Measurements from ENCODE around the gene ARL5C.
"Not testable (repeated sequence)": the region's sequence is repeated elsewhere in the genome, so short reads cannot be mapped to it uniquely, and the experiment has no call there.

The ARL5C gene

DNA sequence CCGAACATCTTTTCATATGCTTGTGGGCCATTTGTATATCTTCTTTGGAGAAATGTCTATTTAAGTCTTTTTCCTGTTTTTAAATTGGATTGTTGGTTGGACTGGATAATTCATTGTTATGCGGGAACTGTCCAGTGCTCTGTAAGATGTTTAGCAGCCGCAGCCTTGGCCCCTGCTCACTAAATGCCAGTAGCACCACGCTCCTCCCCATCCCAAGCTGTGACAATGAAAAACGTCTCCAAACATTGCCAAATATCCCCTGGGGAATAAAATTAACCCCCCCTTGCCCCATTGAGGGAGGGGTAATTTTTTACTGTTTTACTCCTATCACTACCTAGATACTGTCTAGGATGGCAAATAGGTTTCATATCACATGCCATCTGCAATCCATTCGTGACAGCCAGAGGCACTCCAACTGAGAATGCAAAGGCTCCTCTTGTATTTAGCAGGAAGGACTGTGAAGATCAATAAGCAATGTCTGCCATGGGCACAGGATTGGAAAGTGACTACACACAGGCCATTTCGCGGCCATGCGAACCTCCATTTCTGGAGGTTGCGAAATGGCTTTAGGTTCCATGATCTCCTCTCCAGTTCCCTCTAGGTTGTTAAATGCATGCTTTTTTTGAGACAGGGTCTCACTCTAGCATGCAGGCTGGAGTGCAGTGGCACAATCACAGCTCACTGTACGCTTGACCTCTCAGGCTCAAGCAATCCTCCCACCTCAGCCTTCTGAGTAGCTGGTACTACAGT lies 23.9 kb downstream of the ARL5C start:
- no peak for DNase-seq (ENCODE audit: low read depth in 3 of 3)

DNA sequence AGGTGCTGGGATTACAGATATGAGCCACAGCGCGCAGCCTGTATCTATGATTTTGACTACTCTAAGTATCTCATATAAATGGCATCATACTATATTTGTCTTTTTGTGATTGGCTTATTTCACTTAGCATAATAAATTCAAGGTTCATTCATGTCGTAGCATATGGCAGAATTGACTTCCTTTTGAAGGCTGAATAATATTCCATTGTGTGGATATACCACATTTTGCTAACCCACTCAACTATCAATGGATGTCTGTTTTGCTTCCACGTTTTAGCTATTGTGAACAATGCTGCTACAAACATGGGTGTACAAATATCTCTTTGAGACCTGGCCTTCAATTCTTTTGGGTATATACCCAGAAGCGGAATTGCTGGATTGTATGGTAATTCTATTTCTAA lies 24.7 kb downstream of the ARL5C start:
- DNase-seq (ENCODE audit: low read depth in 3 of 3), result no peak

DNA sequence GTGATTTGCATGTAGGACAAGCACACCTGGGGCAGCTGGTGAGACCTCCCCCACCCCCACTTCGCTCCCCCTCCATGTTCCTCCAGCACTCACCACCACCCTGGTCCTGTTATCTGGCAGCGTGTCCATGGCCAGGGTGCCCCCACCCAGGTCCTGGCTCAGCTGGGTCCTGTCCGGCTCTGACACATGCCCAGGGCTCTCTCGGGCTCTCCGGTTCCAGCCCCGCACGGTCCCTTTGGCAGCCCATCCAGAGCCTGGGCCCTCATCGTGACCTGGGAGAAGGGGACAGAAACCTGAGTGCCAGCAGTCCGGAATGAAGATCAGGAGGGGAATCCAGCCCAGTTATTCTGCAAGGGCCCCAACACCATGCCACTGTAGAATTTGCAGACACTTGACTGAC lies 26.4 kb downstream of the ARL5C start:
- no peak for DNase-seq (ENCODE audit: low read depth in 3 of 3)

DNA sequence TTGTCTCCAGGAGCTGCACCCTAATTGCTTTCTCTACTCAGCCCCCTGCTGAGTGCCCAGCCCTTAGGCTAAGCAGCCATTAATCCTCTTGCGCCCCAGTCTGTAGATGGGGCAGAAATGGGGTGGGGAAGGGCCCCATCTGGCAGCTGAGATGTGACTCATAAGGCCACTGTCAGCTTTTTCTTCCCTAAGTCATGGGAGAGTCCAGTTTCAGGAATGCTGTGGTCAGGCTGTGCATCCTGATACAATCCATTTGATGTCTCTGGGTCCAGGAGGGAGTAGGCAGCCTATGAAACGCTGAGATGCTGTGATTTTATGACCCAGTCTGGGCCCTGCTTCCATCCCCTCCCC lies 26.8 kb downstream of the ARL5C start:
- no peak for DNase-seq (ENCODE audit: low read depth in 3 of 3)

DNA sequence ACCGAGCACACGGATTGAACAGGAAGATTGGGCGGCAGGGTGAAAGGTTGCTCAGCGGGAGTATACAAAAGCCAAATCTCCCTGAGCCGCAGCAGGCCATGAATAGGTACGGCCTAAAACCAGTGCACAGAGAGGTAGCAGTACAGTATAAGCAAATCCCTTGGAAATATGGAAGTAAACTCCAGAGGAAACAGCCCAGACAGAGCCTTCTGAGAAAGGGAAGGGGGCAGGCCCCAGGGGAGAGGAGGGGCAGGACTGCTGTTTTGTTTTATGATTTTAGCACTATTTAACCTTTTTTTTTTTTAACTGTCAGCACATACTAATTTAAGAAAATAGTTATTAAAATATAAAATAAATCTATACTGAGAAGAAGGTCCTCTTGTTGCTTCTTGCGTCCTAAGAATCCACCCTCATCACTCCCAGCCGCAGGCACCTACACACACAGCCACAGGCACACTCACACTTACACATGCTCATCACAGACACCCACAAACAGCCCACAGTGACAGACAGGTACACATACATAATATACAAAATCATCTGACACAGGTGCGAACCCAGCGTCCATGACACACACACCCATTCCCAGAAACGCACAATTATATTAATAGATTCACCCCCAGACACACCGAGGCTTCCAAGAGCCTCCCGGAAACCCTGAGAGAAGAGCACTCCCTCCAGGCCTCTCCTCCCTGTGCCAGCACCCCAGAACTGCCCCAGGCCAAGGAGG lies 27.4 kb downstream of the ARL5C start:
- DNase-seq (ENCODE audit: low read depth in 3 of 3), result no peak

DNA sequence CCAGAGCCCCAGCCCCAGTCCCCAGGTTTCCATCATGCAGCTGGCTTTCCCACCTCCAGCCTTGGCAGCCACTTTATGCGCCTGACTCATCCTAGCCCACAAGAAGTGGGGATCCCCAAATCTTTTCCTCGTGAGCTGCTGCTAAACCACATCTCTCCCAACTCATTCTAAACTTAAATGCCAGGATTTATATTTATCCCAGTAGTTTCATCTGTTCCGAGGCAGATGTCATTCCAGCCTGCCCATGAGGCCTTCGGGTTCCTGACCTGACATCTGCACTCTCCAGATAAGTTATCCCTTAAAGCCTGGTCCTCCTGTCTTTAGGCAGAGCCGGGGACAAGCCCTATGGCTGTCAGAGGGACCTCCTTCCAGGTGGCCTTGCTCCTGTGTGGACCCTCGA lies 31.1 kb downstream of the ARL5C start:
- no peak for DNase-seq (ENCODE audit: low read depth in 3 of 3)

DNA sequence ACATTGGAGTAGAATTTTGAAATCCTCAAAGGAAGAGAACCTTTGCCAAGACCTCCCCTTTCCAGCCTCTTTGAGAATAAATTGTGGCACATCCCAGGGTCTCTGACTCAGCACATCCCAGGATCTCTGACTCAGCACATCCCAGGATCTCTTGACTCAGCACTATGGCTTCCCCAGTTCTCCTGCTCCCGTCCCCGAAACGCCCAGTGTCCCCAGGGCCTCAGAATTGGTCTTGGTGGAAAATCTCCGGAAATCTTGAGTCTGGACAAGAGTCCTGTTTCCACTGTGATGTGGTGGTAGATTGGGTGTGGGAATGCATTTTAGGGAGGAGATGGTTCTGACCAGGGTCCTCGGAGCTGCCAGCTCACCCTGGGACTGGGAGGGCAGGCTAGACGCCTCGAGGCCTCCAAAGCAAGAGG lies 33.8 kb downstream of the ARL5C start:
- no peak for DNase-seq (ENCODE audit: low read depth in 3 of 3)

DNA sequence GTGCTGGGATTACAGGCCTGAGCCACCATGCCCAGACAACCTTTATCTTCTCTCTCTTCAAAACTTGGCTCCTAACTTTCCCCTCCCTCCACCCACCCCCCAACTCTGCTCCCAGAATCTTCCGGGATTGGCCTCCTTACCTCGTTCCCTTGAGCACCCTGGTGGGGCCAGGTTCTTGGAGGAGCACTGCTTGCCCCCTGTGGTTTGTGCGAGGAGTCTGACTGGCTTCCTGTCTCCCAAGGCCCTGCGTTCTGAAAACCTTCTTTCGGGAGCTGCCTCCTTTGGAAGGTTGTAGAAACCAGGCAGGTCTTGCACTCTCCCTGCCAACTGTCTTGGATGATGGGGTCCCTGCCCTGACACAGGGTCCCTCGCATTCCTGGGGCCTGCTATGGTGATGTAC lies 34.3 kb downstream of the ARL5C start:
- no peak for DNase-seq (ENCODE audit: low read depth in 3 of 3)

DNA sequence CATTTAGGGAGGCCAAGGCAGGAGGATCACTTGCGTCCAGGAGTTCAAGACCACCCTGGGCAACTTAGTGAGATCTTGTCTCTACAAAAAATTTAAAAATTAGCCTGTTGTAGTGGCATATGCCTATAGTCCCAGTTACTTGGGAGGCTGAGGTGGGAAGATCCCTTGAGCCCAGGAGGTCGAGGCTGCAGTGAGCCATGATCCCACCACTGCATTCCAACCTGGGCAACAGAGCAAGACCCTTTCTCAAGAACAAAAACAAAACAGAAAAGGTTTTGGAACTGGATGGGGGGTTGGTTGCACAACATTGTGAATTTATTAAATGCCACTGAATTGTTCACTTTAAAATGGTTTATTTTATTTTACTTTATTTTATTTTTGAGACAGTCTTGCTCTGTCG lies 35.8 kb downstream of the ARL5C start:
- no peak for DNase-seq (ENCODE audit: low read depth in 3 of 3)

DNA sequence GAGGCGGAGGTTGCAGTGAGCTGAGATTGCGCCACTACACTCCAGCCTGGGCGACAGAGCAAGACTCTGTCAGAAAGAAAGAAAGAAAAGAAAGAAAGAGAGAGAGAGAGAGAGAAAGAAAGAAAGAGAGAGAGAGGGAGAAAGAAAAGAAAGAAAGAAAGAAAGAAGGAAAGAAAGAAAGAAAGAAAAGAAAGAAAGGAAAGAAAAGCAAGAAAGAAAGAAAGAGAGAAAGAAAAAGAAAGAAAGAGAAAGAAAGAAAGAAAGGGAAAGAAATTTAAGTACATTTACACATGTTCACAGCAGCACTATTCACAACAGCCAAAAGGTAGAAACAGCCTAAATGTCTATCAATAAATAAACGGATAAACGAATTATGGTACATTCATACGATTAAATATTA lies 36.4 kb downstream of the ARL5C start:
- DNase-seq (ENCODE audit: low read depth in 3 of 3), result not testable (repeated sequence)

DNA sequence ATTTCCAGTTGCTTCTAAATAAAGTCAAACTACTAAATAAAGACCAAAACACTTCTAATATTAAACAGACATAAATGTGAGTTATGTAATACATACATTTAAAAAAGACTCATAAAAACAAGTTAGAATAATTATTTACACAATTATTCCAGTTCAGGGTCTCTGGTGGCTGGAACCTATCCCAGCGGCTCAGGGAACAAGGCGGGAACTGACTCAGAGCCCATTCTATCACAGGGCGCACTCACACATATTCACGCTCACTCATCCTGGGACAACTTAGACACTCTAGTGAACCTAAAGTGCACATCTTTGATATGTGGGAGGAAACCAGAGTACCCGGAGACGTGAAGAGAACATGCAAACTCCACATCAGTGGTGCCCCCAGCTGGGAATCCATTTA lies 39.5 kb downstream of the ARL5C start:
- no peak for DNase-seq (ENCODE audit: low read depth in 3 of 3)

DNA sequence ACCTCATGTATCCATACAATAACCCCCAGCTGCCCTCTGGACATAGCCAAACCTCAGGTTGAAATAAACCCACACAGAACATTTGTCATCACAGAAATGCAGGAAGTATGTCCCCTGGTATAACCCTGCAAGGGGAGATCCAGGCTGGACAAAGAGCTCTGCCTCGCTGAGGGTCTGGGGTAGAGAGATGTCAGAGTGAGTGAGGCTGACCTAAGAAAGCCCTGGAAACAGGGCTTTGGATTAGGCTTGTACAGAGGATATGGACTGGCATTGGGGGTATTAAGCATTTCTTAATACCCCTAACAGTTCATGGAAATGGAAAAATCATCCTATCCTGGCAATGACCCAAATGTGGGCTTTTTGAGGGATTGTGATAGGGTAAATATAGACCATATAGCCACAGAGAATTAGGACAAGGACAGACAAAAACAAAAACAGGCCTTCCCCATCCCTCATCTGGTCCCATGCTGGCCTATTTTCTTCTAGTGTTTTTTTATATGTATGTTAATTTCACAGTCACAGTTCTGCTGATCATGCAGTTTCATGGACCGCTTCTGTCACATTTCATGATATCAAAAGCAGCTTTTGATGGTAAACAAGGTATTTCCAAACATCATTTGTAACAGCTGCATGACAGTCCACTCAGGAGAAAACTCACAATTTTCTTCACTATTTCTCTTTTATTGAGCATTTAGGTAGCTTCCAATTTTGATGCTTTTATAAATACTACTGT lies 40.7 kb downstream of the ARL5C start:
- DNase-seq (ENCODE audit: low read depth in 3 of 3), result no peak

DNA sequence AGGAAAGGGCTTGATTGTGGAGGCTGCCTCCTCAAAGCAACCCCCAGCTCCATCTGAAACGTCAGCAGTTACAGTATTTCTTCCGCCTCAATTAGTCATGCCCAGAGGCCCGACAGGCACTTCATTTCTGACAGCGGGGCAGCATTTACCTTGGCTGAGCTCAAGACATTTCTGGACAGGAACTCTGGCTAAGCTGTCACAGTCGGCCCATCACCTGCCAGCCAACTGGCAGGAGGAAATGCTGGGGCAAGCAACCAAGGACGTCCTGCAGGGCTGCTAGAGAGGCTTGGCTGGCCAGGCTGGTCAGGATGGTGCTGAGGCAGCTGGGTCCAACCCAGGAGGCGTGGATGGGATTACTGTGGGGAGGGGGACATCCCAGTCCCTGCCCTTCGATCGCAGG lies 42.3 kb downstream of the ARL5C start:
- no peak for DNase-seq (ENCODE audit: low read depth in 3 of 3)

DNA sequence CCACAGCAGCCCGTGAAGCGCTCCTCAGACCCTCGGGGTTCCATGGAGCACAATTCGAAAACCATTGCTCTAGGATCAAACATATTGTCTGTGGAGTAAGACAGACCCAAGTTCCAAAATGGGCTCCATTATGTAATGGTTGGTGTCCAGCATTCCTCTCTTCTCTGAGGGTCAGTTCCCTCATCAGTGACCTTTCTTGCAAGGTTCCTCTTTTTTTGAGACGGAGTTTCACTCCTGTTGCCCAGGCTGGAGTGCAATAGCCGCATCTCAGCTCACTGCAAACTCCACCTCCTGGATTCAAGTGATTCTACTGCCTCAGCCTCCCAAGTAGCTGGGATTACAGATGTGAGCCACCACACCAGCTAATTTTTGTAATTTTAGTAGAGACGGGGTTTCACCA lies 43.0 kb downstream of the ARL5C start:
- DNase-seq (ENCODE audit: low read depth in 3 of 3), result no peak

DNA sequence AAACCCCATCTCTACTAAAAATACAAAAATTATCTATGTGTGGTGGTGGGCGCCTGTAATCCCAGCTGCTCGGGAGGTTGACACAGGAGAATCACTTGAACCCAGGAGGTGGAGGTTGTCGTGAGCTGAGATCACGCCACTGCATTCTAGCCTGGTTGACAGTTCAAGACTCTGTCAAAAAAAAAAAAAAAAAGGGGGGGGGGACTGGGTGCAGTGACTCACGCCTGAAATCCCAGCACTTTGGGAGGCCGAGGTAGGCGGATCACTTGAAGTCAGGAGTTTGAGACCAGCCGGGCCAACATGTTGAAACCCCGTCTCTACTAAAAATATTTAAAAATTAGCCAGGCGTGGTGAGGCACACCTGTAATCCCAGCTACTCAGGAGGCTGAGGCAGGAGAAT lies 44.0 kb downstream of the ARL5C start:
- not testable (repeated sequence) for DNase-seq (ENCODE audit: low read depth in 3 of 3)

DNA sequence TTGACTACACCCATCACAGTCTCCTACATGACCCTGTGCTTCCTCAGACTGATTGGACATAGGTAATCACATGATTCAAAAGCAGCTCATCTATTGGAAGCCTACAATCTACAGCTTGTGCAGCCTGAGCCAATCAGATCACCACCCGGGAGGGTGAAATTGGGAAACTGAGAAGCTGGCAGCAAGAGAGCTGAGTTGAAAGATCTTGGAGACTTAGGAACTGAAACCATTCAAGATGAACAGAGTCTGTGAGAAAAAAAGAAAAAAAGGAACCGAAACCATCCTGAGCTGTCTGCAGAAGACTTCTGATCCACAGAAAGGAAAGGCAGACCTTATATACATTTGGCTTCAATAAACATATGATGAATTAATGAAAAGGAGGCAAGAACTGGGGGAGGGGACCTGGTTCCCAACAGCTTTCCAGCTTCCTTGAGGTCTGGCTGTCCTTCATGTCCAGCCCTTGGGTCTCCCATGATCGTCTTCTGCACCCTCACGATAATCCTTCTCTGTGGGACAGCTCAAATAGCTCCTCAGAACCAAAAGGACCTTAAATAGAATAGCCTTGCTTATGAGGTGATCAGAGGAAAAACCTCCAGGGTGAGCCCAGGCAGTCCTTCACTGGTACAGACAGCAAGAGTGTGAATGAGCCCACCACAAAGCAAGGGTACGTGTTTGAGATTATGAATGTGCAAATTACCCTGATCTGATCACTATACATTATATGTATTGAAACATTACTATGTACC lies 47.1 kb downstream of the ARL5C start:
- no peak for DNase-seq (ENCODE audit: low read depth in 3 of 3)

DNA sequence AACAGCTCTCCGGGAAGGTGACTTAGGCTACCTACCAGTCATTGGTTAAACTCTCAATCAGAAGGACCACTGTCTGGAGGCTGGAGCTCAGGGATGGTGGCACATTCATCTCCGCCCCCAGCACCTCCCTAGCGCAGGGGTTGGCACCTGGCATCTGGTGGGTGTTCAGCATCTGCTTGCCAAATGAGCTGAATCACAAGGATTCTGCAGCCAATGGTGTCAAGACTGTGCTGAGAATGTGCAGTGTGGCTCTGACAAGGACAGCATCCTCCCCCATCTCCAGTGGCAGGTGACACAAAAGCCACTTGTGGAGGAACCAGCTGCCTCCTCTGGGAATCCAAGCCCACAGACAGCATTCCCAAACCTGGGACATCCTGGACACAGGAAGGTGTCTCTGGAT lies 49.7 kb downstream of the ARL5C start:
- DNase-seq (ENCODE audit: low read depth in 3 of 3), result no peak

DNA sequence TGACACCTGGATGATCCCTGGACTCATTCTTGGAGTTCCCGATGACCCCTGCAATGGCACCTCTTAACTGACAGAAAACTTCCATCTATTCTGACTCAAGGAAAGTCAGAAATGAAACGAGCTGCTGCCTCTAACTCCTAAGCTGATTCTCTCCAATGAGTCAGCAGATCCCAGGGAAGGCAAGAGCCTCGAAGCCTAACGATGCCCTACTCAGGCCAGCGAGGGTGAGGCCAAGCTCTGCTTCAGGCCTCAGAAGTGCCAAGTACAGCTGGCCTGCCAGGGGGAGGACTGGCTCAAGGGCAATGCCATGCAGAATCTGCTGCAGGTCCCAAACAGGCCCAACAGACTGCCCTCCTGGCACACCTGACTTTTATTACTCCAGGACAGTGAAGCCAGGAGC lies 50.8 kb downstream of the ARL5C start:
- DNase-seq (ENCODE audit: low read depth in 3 of 3), result no peak

DNA sequence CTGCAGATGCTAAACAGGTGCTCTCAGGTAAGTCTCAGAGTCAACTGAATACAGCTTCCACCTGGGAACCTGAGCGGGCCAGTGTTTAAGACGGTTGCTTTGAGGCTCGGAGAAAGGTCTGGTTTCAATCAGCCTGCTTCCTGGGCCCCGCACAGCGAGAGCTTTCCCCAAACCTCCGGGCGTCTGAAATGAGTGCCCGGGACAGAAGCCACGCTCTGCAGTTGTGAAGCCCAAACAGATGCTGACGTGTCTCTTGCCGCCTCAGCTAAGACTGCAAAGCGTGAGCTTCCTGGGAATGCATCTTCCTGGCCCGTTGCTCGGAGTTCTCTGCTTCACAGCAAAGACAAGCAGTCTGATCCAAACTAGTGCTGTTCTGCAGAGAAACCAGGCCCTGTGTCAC lies 51.2 kb downstream of the ARL5C start:
- DNase-seq (ENCODE audit: low read depth in 3 of 3), result no peak

DNA sequence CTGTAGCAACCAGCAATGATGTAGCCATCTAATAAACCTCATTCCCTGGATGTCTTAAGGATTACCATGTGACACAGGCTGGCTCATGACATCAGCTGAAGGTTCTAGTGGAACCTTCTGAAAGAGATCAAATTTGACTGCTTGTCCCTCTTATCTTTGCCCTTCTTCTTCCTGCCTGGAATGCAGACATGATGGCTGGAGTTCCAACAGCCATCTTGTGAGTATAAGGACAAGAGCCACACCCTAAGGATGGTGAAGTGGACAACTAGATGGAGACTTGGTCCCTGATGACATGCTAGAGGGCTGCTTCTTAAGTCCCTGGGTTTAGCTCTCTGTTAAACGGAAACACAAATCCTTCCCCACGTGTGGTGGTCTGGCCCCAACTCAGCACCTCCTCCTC lies 52.1 kb downstream of the ARL5C start:
- no peak for DNase-seq (ENCODE audit: low read depth in 3 of 3)

DNA sequence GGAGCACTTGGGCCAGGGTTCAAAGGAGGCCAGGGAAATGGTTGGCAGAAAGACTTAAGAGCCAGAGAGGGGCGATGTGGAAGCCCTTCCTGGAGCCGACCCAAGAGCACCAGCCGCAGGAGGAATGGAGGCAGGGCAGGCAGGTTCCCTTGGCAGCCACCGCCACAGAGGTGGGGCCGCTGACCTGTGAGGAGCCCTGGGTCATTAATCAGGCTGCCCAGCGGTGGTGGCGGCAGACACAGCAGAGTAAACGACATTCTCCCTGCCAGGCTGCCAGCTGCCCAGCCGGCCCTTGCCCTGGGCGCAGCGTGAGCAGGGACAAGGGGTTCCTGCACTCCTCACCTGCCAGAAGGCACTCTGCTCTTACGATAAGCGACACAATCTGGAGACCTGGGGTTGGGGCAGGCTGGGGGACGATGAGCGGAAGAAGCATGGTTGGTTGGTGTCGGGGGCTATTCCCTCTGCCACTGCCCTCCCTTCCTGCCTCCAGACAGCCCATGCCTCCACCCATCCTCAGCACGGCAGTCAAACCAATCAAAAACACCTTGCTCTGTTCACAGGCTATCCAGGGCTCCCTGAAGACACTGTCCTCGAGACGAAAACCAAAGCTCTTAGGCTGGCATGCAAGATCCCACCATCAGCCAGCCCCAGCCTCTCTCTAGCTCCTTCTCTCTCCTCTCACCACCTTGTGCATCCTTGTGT lies 55.4 kb downstream of the ARL5C start:
- DNase-seq (ENCODE audit: low read depth in 3 of 3), result no peak
